Pancreas (tissue), 10 donors: Measurements from ENCODE around the gene ZDHHC16. TPM values are rescaled to one million over a fixed set of nuclear protein-coding genes. Genes with fewer than 3 reads are reported as not detected.

Source experiments
- ATAC-seq, 4 donors: fragments of 200-7000 bp; cut with Tn5 transposase; one replicate each; pipeline versions ENCODE4 v1.8.0 to v1.9.1; 2020; ENCODE audit warnings: mild to moderate bottlenecking in 4 of 4, moderate library complexity in 4 of 4
- DNase-seq, 6 donors: peaks; one replicate each; pipeline ENCODE4 v3.0.0-alpha.2; 2020
- FAIRE-seq: peaks from 2 replicates; lab custom pipeline; 2012; peaks lifted over from hg19 to GRCh38; lab: Jason Lieb, UNC
- H3K27ac ChIP-seq, 4 donors: fragments of 200-600 bp; sonication (generic); 1 replicate in 3 of 4; 2 replicates in 1 of 4; pipeline versions ENCODE4 v1.5.0 to v1.8.0; 2020
- H3K27me3 ChIP-seq, 4 donors: fragments of 200-600 bp; one replicate each; pipeline ENCODE4 v1.8.0; 2021
- H3K36me3 ChIP-seq, 3 donors: fragments of 200-600 bp; sonication (generic) in 1 of 3; one replicate each; pipeline versions ENCODE4 v1.5.0 to v1.8.0; 2020 to 2021
- H3K4me1 ChIP-seq, 3 donors: fragments of 200-600 bp; one replicate each; pipeline ENCODE4 v1.8.0; 2021
- H3K4me3 ChIP-seq, 4 donors: fragments of 200-600 bp; sonication (generic) in 2 of 4; one replicate each; pipeline versions ENCODE4 v1.5.0 to v1.8.0; 2020 to 2021
- H3K9me3 ChIP-seq, 4 donors: fragments of 200-600 bp; one replicate each; pipeline ENCODE4 v1.8.0; 2021
- whole genome bisulfite sequencing, 2 donors: extraction: QIAGEN DNeasy Blood & Tissue Kit; methylation state at CpG; one replicate each; pipeline ENCODE4 v1.1.7; 2013; 5-methylcytosine and 5-hydroxymethylcytosine counted together
- intact Hi-C, 3 donors: fragments of 100-400 bp; cut with DNase I; formaldehyde crosslinking; loops; one replicate each; pipeline versions ENCODE4 v1.11.1 to v1.14.2; 2022
- polyA plus RNA-seq, 2 donors: library from polyadenylated mRNA; stranded (reverse); fragments of 200-250 nt; gene quantifications; one replicate each; pipeline ENCODE4 v1.2.3, GENCODE V29; 2013
- total RNA-seq, 6 donors: library from RNA; stranded (reverse); fragmentation: NEBNext Ultra II Directional in 4 of 6; extraction: Animal tissue kit (Norgen Biotek cat#: 25700) in 4 of 6; gene quantifications; one replicate each; pipeline versions ENCODE4 v1.2.1 to v1.2.4, GENCODE V29; 2021 to 2023
- TF ChIP-seq, protein P1 (sequence below), 4 donors: fragments of 200-600 bp; sonication (generic) in 3 of 4; IDR thresholded peaks; one replicate each; pipeline versions ENCODE4 v1.5.0 to v1.8.0; 2021; ENCODE audit warnings: antibody characterized with exemption in 4 of 4
- donor health status: healthy with polysubstance abuse.
- donor health status: DM: no; HTN: no; CAD: no; lungs with moderate emphysema.
- donor health status: DM: no; HTN: no; CAD: no.
- donor health status: control.
- donor health status: control.
- donor health status: Bipolar disorder and iron deficiency.
- donor health status: DM: yes; HTN: yes; CAD: no.
- donor health status: DM: no; HTN: no; CAD: no.
- donor health status: DM: no; HTN: no; CAD: no.
- donor health status: DM: yes; HTN: yes; CAD: no.

The ZDHHC16 gene
- total and polyA plus RNA-seq, 8 donors, result 11.4 to 22.7 (median 16.9) TPM

DNA sequence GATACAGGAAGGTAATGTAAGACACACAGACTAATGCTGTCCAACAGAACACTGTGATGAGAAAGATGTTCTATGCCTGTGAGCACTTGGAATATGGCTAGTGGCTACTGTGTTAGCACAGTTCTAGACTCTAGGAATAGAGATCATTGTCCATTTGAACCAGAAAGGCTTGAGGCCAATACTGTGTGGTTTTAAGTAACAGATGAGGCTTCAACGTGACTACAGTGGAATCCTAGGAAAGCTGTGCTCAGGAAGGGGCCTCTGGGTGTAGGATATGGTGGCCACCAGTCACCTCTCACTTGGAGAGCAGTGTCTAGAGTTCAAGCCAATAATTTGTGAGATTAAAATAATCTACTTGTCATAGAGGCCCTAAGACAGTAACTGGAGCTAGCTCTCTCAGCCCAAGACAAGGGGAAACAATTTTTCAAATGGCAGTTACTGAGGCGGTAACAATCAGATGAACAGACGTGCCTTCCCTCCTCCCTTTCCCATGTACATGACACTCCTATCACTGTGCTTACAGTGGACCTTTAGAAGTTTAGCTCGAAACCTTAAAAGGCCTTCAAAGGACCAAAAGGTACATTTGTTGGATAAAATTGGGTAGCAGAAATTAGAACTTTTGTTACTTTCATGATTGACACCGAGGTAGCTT lies 10.2 kb downstream of the ZDHHC16 start:
- ATAC-seq, result no peak
- Histone ChIP-seq H3K4me1 (no peaks in the 10 kb centered on the region), H3K27me3 (no peaks in the 10 kb centered on the region), H3K9me3 (no peaks in the 10 kb centered on the region), H3K4me3 (no peak overlapping the region), H3K27ac (no peak overlapping the region), H3K36me3 (peaks cover 14 to 50% (median 24%) of the 10 kb centered on the region in 3 donors)
- FAIRE-seq, result no peak
- intact Hi-C loops, result loop anchor here in 1 of 3 donors (10.0 kb wide), 1 partner anchor 89 kb away; no protein-coding TSS in a partner anchor
- TF ChIP-seq, protein P1, sequence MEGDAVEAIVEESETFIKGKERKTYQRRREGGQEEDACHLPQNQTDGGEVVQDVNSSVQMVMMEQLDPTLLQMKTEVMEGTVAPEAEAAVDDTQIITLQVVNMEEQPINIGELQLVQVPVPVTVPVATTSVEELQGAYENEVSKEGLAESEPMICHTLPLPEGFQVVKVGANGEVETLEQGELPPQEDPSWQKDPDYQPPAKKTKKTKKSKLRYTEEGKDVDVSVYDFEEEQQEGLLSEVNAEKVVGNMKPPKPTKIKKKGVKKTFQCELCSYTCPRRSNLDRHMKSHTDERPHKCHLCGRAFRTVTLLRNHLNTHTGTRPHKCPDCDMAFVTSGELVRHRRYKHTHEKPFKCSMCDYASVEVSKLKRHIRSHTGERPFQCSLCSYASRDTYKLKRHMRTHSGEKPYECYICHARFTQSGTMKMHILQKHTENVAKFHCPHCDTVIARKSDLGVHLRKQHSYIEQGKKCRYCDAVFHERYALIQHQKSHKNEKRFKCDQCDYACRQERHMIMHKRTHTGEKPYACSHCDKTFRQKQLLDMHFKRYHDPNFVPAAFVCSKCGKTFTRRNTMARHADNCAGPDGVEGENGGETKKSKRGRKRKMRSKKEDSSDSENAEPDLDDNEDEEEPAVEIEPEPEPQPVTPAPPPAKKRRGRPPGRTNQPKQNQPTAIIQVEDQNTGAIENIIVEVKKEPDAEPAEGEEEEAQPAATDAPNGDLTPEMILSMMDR (IDR thresholded peaks at IDR 0.05), result no peak
- no peak for DNase-seq
- WGBS, 2 donors, result 62 to 85% methylated on average over 5 of the region's 5 CpGs

DNA sequence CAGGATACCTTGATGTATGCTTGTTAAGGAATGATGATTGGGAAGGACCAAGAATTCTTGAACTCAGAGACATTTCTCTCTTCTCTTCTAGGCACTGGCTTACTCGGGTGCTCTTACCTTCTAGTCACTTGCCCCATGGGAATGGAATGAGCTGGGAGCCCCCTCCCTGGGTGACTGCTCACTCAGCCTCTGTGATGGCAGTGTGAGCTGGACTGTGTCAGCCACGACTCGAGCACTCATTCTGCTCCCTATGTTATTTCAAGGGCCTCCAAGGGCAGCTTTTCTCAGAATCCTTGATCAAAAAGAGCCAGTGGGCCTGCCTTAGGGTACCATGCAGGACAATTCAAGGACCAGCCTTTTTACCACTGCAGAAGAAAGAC lies 10.7 kb downstream of the ZDHHC16 start:
- Histone ChIP-seq H3K4me1 (no peaks in the 10 kb centered on the region), H3K27me3 (no peaks in the 10 kb centered on the region), H3K4me3 (no peak overlapping the region), H3K27ac (no peak overlapping the region), H3K36me3 (peaks cover 14 to 56% (median 29%) of the 10 kb centered on the region in 3 donors), H3K9me3 (no peaks in the 10 kb centered on the region)
- FAIRE-seq (no peak), ATAC-seq (no peak), DNase-seq (no peak)
- WGBS, 2 donors, result 75 to 82% methylated on average over 3 of the region's 3 CpGs
- intact Hi-C loops, result loop anchor here in 1 of 3 donors (10.0 kb wide), 1 partner anchor 88 kb away; no protein-coding TSS in a partner anchor
- TF ChIP-seq, protein P1 (IDR thresholded peaks at IDR 0.05), result no peak

DNA sequence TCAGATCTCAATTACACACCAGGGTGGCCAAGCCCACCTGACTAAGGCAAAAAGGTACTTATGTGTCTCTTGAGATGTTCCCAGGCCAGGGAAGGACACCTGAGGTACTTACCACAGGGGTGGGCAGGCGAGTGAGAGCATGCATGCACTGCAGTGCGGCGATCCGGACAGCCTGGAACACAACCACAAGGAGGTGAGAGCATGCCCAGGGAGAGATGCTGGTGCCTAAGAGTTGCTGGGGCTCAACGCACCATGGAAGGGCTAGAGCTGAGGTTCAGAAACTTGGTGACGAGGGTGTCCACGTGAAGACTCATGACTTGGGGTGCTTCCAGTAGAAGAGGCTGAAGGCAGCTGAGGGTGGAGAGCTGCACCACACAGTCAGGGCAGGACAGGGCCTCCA lies 13.1 kb downstream of the ZDHHC16 start:
- no peak for ATAC-seq
- H3K9me3 ChIP-seq, result no peaks in the 10 kb centered on the region
- H3K27me3 ChIP-seq, result no peaks in the 10 kb centered on the region
- H3K27ac ChIP-seq, result no peak overlapping the region
- FAIRE-seq, result no peak
- H3K4me3 ChIP-seq, result no peak overlapping the region
- H3K4me1 ChIP-seq, result peaks cover 0 to 2% (median 0%) of the 10 kb centered on the region in 3 donors
- 94 to 97% methylated on average over 7 of the region's 7 CpGs for WGBS, 2 donors
- intact Hi-C loops, result loop anchor here in 1 of 3 donors (10.0 kb wide), 1 partner anchor 86 kb away; no protein-coding TSS in a partner anchor
- no peak for DNase-seq
- peaks cover 14 to 72% (median 41%) of the 10 kb centered on the region in 3 donors for H3K36me3 ChIP-seq
- TF ChIP-seq, protein P1 (IDR thresholded peaks at IDR 0.05), result no peak

DNA sequence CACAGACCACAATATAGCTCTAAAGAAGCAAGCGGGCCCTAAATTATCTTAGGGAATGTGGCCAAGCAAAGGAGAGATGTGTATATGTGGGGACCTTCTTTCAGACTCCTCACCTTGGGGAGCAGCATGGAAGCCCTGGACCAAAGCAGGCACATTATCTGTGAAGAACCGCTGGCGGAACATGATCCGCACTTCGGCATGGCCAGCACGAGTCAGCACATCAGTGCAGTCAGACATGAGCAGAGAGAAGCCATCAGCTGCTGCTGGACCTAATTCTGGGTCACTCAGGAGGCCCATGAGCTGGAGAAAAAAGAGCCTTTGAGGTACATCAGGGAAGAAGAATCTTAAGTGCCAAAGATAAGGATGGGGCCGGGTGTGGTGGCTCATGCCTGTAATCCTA lies 14.0 kb downstream of the ZDHHC16 start:
- Histone ChIP-seq H3K4me1 (peaks cover 0 to 2% (median 0%) of the 10 kb centered on the region in 3 donors), H3K27ac (no peak overlapping the region), H3K27me3 (no peaks in the 10 kb centered on the region), H3K9me3 (no peaks in the 10 kb centered on the region), H3K4me3 (no peak overlapping the region), H3K36me3 (peaks cover 14 to 76% (median 41%) of the 10 kb centered on the region in 3 donors)
- DNase-seq (no peak), FAIRE-seq (no peak), ATAC-seq (no peak)
- TF ChIP-seq, protein P1 (IDR thresholded peaks at IDR 0.05), result no peak
- intact Hi-C loops, result loop anchor here in 2 of 3 donors (5.0 to 10.0 kb wide), 2 partner anchors 85 to 92 kb away; no protein-coding TSS in a partner anchor
- WGBS, 2 donors, result 76 to 83% methylated on average over 7 of the region's 7 CpGs

DNA sequence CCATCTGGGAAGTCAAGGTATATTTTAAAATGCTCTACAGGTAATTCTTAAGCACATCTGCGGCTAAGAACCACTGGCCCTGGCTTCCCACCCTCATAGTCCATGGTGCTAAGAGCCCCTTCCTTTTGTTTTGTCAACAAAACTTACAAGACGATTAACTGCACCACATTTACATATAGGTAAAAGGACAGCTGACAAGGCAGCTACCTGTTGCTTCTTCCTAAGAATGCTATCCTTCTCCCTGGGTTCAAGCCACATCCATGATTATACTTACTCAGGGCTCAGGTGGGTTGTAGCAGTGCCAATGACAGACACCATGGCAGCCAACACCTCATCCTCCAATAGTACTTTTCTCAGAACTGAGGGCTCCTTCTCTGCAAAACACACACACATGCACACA lies 16.3 kb downstream of the ZDHHC16 start:
- WGBS, 2 donors, result 89 to 91% methylated on average over 2 of the region's 2 CpGs
- Histone ChIP-seq H3K36me3 (peaks cover 9 to 83% (median 47%) of the 10 kb centered on the region in 3 donors), H3K4me3 (no peak overlapping the region), H3K9me3 (no peaks in the 10 kb centered on the region), H3K27me3 (no peaks in the 10 kb centered on the region), H3K4me1 (peaks cover 0 to 2% (median 0%) of the 10 kb centered on the region in 3 donors), H3K27ac (no peak overlapping the region)
- no peak for ATAC-seq
- no peak for DNase-seq
- intact Hi-C loops, result loop anchor here in 1 of 3 donors (5.0 kb wide), 1 partner anchor 90 kb away; no protein-coding TSS in a partner anchor
- FAIRE-seq, result no peak
- TF ChIP-seq, protein P1 (IDR thresholded peaks at IDR 0.05), result no peak
